HCT116 (cell line): ENCODE data around the gene ZCWPW1. TPM values are rescaled to one million over a fixed set of nuclear protein-coding genes. Genes with fewer than 3 reads are reported as not detected.

Experiments
- ATAC-seq: fragments of 200-7000 bp; cut with Tn5 transposase; 2 replicates; pipeline ENCODE4 v1.9.1; 2020; ENCODE audit warnings: mild to moderate bottlenecking, moderate library complexity
- BruUV-seq: library from RNA; stranded (reverse); fragments of 400-500 nt; replicated peaks from 2 replicates; lab custom pipeline; 2021; lab: Mats Ljungman, UMichigan
- CTCF ChIA-PET: fragments of 300-600 bp; sonication (Branson Sonifier 250); formaldehyde crosslinking; loops from one replicate; lab custom pipeline; 2021; ENCODE audit warnings: antibody characterized with exemption; lab: Charles Lee
- POLR2A ChIA-PET: fragments of 300-600, 350-600 bp; sonication (Branson Sonifier 250); formaldehyde crosslinking; loops from one replicate; lab custom pipeline; 2021; ENCODE audit warnings: antibody characterized with exemption; lab: Charles Lee
- RAD21 ChIA-PET, 2 experiments: fragments of 300-600 bp; sonication (Branson Sonifier 250); formaldehyde crosslinking; loops; one replicate each; lab custom pipeline; 2023; ENCODE audit warnings: low total read pairs in 2 of 2; ENCODE audit not compliant: uncharacterized antibody in 2 of 2, unreplicated experiment in 2 of 2, low non-redundant PET in 1 of 2; lab: Charles Lee
- DNase-seq: peaks from one replicate; pipeline ENCODE4 v3.0.0-alpha.2; 2010; ENCODE audit warnings: low read depth, low spot score
- H2AFZ ChIP-seq: fragments of 200-600 bp; shearing (Covaris generic), sonication (generic); 2 replicates; pipeline ENCODE4 v1.6.1; 2017; ENCODE audit warnings: low read depth, mixed run types, mixed read lengths, antibody characterized with exemption, low read length; ENCODE audit not compliant: poor library complexity, severe bottlenecking
- H3K27ac ChIP-seq: 2 replicates; pipeline ENCODE4 v1.5.1; 2012; ENCODE audit warnings: low read depth, low read length
- H3K27me3 ChIP-seq: fragments of 200-600 bp; sonication (generic); 2 replicates; pipeline ENCODE4 v1.6.1; 2016; ENCODE audit warnings: mixed run types, low read length, mixed read lengths; ENCODE audit not compliant: insufficient read depth
- H3K36me3 ChIP-seq, 2 experiments: fragments of 200-500 bp in 1 of 2; fragments of 200-600 bp in 1 of 2; sonication (Bioruptor generic) in 1 of 2; sonication (generic) in 1 of 2; 2 replicates each; pipeline versions ENCODE4 v1.5.1 to v1.6.1; 2014 to 2016; ENCODE audit warnings: low read length in 2 of 2, inconsistent platforms in 1 of 2, mixed read lengths in 1 of 2, mixed run types in 1 of 2; ENCODE audit not compliant: insufficient read depth in 2 of 2, control insufficient read depth in 1 of 2
- H3K4me1 ChIP-seq, 2 experiments: fragments of 200-600 bp in 1 of 2; sonication (generic) in 1 of 2; 2 replicates each; pipeline versions ENCODE4 v1.5.1 to v1.6.1; 2012 to 2017; ENCODE audit warnings: low read length in 2 of 2, inconsistent platforms in 1 of 2, mild to moderate bottlenecking in 1 of 2, mixed read lengths in 1 of 2, mixed run types in 1 of 2, moderate library complexity in 1 of 2; ENCODE audit not compliant: insufficient read depth in 2 of 2, control insufficient read depth in 1 of 2
- H3K4me2 ChIP-seq: fragments of 200-600 bp; sonication (generic); 2 replicates; pipeline ENCODE4 v1.6.1; 2017; ENCODE audit warnings: mixed run types, low read length, mixed read lengths
- H3K4me3 ChIP-seq, 2 experiments: fragments of 200-600 bp in 1 of 2; sonication (generic) in 1 of 2; replicated peaks in 1 of 2; 2 replicates each; pipeline ENCODE4 v1.5.1; 2011 to 2016; ENCODE audit warnings: low read length in 2 of 2, control low read depth in 1 of 2, low read depth in 1 of 2, mild to moderate bottlenecking in 1 of 2, mixed read lengths in 1 of 2, mixed run types in 1 of 2
- H3K79me2 ChIP-seq: fragments of 200-600 bp; sonication (generic); 2 replicates; pipeline ENCODE4 v1.6.1; 2017; ENCODE audit warnings: mild to moderate bottlenecking, mixed run types, low read length, moderate library complexity, mixed read lengths; ENCODE audit not compliant: insufficient read depth
- H3K9ac ChIP-seq: fragments of 200-600 bp; sonication (generic); 2 replicates; pipeline ENCODE4 v1.6.1; 2016; ENCODE audit warnings: low read length, mixed read lengths
- H3K9me2 ChIP-seq: fragments of 200-600 bp; sonication (generic), shearing (Covaris generic); 2 replicates; pipeline ENCODE4 v1.6.1; 2017; ENCODE audit warnings: mixed run types, mild to moderate bottlenecking, moderate library complexity; ENCODE audit not compliant: insufficient read depth
- H3K9me3 ChIP-seq, 2 experiments: fragments of 200-500 bp in 1 of 2; fragments of 200-600 bp in 1 of 2; sonication (Bioruptor generic) in 1 of 2; sonication (generic) in 1 of 2; 2 replicates each; pipeline ENCODE4 v1.6.1; 2014 to 2017; ENCODE audit warnings: low read length in 2 of 2, mixed read lengths in 2 of 2, inconsistent platforms in 1 of 2, low read depth in 1 of 2, mild to moderate bottlenecking in 1 of 2, mixed run types in 1 of 2, moderate library complexity in 1 of 2; ENCODE audit not compliant: control insufficient read depth in 1 of 2, insufficient read depth in 1 of 2
- H4K20me1 ChIP-seq: fragments of 200-600 bp; sonication (generic), shearing (Covaris generic); 2 replicates; pipeline ENCODE4 v1.6.1; 2017; ENCODE audit warnings: mixed run types, mild to moderate bottlenecking, moderate library complexity; ENCODE audit not compliant: insufficient read depth
- EGR1 ChIP-seq: IDR thresholded peaks from 2 replicates; pipeline ENCODE4 v1.6.1; 2012; ENCODE audit warnings: low read depth
- ELF1 ChIP-seq: IDR thresholded peaks from 2 replicates; pipeline ENCODE4 v1.6.1; 2012; ENCODE audit warnings: low read depth, borderline replicate concordance
- EZH2 ChIP-seq: fragments of 200-600 bp; sonication (generic); IDR thresholded peaks from 2 replicates; pipeline ENCODE4 v1.6.1; 2017; ENCODE audit warnings: antibody characterized with exemption, mixed run types
- EZH2phosphoT487 ChIP-seq: fragments of 200-600 bp; IDR thresholded peaks from 2 replicates; pipeline ENCODE4 v1.6.1; 2018; ENCODE audit warnings: antibody characterized with exemption, borderline replicate concordance
- JUND ChIP-seq: IDR thresholded peaks from 2 replicates; pipeline ENCODE4 v1.6.1; 2012
- SP1 ChIP-seq: IDR thresholded peaks from 2 replicates; pipeline ENCODE4 v1.6.1; 2012; ENCODE audit warnings: low read depth
- TCF7L2 ChIP-seq: IDR thresholded peaks from 2 replicates; pipeline ENCODE4 v1.7.0; 2011; ENCODE audit warnings: borderline replicate concordance, inconsistent platforms; ENCODE audit not compliant: insufficient read depth, insufficient read length; ENCODE audit errors: extremely low read depth
- YY1 ChIP-seq: IDR thresholded peaks from 2 replicates; pipeline ENCODE4 v1.6.1; 2011; ENCODE audit warnings: low read length, low read depth, moderate library complexity, mild to moderate bottlenecking; ENCODE audit not compliant: insufficient replicate concordance; ENCODE audit errors: extremely low read depth
- ZNF274 ChIP-seq: fragments of 200-500 bp; sonication (Bioruptor generic); IDR thresholded peaks from 2 replicates; pipeline ENCODE4 v1.6.1; 2014; ENCODE audit warnings: mild to moderate bottlenecking, low read depth, low read length, inconsistent platforms
- intact Hi-C: fragments of 100-400 bp; cut with micrococcal nuclease; formaldehyde crosslinking; loops from 2 replicates; pipeline ENCODE4 v1.10.0; 2022
- total RNA-seq: library from RNA; stranded (reverse); gene quantifications from one replicate; pipeline ENCODE4 v1.2.1, GENCODE V29; 2021; ENCODE audit not compliant: unreplicated experiment
- TF ChIP-seq, protein P1 (sequence below): IDR thresholded peaks from 2 replicates; pipeline ENCODE4 v1.6.1; 2012
- TF ChIP-seq, protein P2 (sequence below): IDR thresholded peaks from 2 replicates; pipeline ENCODE4 v1.6.1; 2012; ENCODE audit warnings: low read depth
- TF ChIP-seq, protein P3 (sequence below): IDR thresholded peaks from 2 replicates; pipeline ENCODE4 v1.6.1; 2011; ENCODE audit warnings: mild to moderate bottlenecking, low read length, moderate library complexity; ENCODE audit not compliant: insufficient replicate concordance; ENCODE audit errors: extremely low read depth
- TF ChIP-seq, protein P4 (sequence below), 3 experiments: fragments of 200-600 bp in 1 of 3; sonication (generic) in 1 of 3; IDR thresholded peaks in 2 of 3; conservative IDR thresholded peaks in 1 of 3; 2 replicates each; pipeline ENCODE4 v1.5.1; 2012 to 2017; ENCODE audit warnings: low read depth in 2 of 3, low read length in 2 of 3, antibody characterized with exemption in 1 of 3, borderline replicate concordance in 1 of 3, control low read depth in 1 of 3, mild to moderate bottlenecking in 1 of 3, mixed read lengths in 1 of 3, mixed run types in 1 of 3, moderate library complexity in 1 of 3; ENCODE audit not compliant: insufficient read depth in 1 of 3

ZCWPW1 gene
- total RNA-seq, 1 experiment from 2014 or later, result 1.5 TPM

DNA sequence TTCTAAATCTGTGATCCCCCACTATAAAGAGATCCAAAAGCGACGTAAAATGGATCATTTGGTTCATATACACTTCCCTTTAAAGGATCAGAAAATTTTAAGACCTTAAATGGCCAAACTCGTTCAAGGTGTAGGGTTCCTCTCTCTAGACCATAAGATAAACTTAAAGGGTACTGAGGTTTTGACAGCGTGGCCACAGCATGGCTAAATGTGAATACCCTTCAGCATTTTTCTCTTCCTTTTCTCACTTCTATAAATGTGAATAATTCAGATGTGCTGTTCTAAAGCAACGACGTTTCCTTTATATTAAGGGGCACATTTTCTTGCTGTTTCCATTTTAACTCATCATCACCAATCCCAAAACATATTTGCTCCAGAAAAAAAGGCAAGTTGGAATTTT, 5.2 kb downstream of the ZCWPW1 start:
- no peak for ATAC-seq
- CTCF ChIA-PET, result interaction anchor here (1.3 kb wide), 1 partner anchor 16 kb away, joined by 3 read pairs; no protein-coding TSS in a partner anchor
- no peaks in the 10 kb centered on the region for H3K9me2 ChIP-seq
- H3K36me3 ChIP-seq, result no peaks in the 10 kb centered on the region
- no peak overlapping the region for H2AFZ ChIP-seq
- BruUV-seq, result no TSS peak
- H3K27me3 ChIP-seq, result no peaks in the 10 kb centered on the region
- no peaks in the 10 kb centered on the region for H3K9me3 ChIP-seq
- H3K27ac ChIP-seq, result no peak overlapping the region
- no peaks in the 10 kb centered on the region for H4K20me1 ChIP-seq
- POLR2A ChIA-PET, result no interaction called here
- RAD21 ChIA-PET, result no interaction called here
- no peaks in the 10 kb centered on the region for H3K79me2 ChIP-seq
- TF ChIP-seq JUND, result no peak
- TF ChIP-seq, protein P1, sequence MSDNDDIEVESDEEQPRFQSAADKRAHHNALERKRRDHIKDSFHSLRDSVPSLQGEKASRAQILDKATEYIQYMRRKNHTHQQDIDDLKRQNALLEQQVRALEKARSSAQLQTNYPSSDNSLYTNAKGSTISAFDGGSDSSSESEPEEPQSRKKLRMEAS, result no peak
- no peak for TF ChIP-seq ZNF274
- no peak for TF ChIP-seq SP1
- TF ChIP-seq, protein P2, sequence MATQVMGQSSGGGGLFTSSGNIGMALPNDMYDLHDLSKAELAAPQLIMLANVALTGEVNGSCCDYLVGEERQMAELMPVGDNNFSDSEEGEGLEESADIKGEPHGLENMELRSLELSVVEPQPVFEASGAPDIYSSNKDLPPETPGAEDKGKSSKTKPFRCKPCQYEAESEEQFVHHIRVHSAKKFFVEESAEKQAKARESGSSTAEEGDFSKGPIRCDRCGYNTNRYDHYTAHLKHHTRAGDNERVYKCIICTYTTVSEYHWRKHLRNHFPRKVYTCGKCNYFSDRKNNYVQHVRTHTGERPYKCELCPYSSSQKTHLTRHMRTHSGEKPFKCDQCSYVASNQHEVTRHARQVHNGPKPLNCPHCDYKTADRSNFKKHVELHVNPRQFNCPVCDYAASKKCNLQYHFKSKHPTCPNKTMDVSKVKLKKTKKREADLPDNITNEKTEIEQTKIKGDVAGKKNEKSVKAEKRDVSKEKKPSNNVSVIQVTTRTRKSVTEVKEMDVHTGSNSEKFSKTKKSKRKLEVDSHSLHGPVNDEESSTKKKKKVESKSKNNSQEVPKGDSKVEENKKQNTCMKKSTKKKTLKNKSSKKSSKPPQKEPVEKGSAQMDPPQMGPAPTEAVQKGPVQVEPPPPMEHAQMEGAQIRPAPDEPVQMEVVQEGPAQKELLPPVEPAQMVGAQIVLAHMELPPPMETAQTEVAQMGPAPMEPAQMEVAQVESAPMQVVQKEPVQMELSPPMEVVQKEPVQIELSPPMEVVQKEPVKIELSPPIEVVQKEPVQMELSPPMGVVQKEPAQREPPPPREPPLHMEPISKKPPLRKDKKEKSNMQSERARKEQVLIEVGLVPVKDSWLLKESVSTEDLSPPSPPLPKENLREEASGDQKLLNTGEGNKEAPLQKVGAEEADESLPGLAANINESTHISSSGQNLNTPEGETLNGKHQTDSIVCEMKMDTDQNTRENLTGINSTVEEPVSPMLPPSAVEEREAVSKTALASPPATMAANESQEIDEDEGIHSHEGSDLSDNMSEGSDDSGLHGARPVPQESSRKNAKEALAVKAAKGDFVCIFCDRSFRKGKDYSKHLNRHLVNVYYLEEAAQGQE, result no peak
- no peak for TF ChIP-seq ELF1
- no peak for TF ChIP-seq EGR1
- TF ChIP-seq EZH2phosphoT487, result no peak
- TF ChIP-seq YY1, result no peak
- no peak for TF ChIP-seq TCF7L2
- no peak for TF ChIP-seq EZH2
- TF ChIP-seq, protein P3, sequence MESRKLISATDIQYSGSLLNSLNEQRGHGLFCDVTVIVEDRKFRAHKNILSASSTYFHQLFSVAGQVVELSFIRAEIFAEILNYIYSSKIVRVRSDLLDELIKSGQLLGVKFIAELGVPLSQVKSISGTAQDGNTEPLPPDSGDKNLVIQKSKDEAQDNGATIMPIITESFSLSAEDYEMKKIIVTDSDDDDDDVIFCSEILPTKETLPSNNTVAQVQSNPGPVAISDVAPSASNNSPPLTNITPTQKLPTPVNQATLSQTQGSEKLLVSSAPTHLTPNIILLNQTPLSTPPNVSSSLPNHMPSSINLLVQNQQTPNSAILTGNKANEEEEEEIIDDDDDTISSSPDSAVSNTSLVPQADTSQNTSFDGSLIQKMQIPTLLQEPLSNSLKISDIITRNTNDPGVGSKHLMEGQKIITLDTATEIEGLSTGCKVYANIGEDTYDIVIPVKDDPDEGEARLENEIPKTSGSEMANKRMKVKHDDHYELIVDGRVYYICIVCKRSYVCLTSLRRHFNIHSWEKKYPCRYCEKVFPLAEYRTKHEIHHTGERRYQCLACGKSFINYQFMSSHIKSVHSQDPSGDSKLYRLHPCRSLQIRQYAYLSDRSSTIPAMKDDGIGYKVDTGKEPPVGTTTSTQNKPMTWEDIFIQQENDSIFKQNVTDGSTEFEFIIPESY, result no peak
- TF ChIP-seq, protein P4, sequence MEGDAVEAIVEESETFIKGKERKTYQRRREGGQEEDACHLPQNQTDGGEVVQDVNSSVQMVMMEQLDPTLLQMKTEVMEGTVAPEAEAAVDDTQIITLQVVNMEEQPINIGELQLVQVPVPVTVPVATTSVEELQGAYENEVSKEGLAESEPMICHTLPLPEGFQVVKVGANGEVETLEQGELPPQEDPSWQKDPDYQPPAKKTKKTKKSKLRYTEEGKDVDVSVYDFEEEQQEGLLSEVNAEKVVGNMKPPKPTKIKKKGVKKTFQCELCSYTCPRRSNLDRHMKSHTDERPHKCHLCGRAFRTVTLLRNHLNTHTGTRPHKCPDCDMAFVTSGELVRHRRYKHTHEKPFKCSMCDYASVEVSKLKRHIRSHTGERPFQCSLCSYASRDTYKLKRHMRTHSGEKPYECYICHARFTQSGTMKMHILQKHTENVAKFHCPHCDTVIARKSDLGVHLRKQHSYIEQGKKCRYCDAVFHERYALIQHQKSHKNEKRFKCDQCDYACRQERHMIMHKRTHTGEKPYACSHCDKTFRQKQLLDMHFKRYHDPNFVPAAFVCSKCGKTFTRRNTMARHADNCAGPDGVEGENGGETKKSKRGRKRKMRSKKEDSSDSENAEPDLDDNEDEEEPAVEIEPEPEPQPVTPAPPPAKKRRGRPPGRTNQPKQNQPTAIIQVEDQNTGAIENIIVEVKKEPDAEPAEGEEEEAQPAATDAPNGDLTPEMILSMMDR (IDR thresholded peaks at IDR 0.05 in 2 of 3, conservative IDR thresholded peaks at IDR 0.05 in 1 of 3; ENCODE audit: borderline replicate concordance in 1 of 3, insufficient read depth in 1 of 3, low read depth in 2 of 3, low read length in 2 of 3), result no peak
- DNase-seq, result no peak
- H3K4me2 ChIP-seq, result no peak overlapping the region
- intact Hi-C loops, result no loop called here
- no peak overlapping the region for H3K9ac ChIP-seq
- peaks cover 0 to 10% of the 10 kb centered on the region in 2 experiments; a peak in 1 of 4 replicates for H3K4me1 ChIP-seq
- no peak overlapping the region for H3K4me3 ChIP-seq
